Osteocyte (in vitro differentiated cells): ENCODE results near the gene ZNF385B. TPM values are rescaled to one million over a fixed set of nuclear protein-coding genes. Genes with fewer than 3 reads are reported as not detected.

Experiments
- DNase-seq: peaks from one replicate; pipeline ENCODE4 v3.0.0; 2021; ENCODE audit warnings: mixed read lengths; ENCODE audit not compliant: unreplicated experiment; ENCODE audit errors: extremely low spot score
- H3K27ac Mint-ChIP-seq: one replicate; pipeline ENCODE4 v1.8.0; 2021; ENCODE audit warnings: mild to moderate bottlenecking, mixed read lengths; ENCODE audit not compliant: unreplicated experiment
- H3K27me3 Mint-ChIP-seq: one replicate; pipeline ENCODE4 v1.8.0; 2021; ENCODE audit warnings: mixed read lengths; ENCODE audit not compliant: unreplicated experiment
- H3K36me3 Mint-ChIP-seq: one replicate; pipeline ENCODE4 v1.8.0; 2021; ENCODE audit warnings: mixed read lengths; ENCODE audit not compliant: unreplicated experiment
- H3K4me1 Mint-ChIP-seq: one replicate; pipeline ENCODE4 v1.8.0; 2021; ENCODE audit warnings: mixed read lengths; ENCODE audit not compliant: unreplicated experiment
- H3K4me3 Mint-ChIP-seq: one replicate; pipeline ENCODE4 v1.8.0; 2021; ENCODE audit warnings: mild to moderate bottlenecking, moderate library complexity, mixed read lengths; ENCODE audit not compliant: unreplicated experiment
- H3K9me3 Mint-ChIP-seq: one replicate; pipeline ENCODE4 v1.8.0; 2021; ENCODE audit warnings: mixed read lengths; ENCODE audit not compliant: unreplicated experiment
- total RNA-seq: library from RNA; stranded (reverse); gene quantifications from 2 replicates; pipeline ENCODE4 v1.2.1, GENCODE V29; 2021
- TF ChIP-seq, protein P1 (sequence below): fragments of 200-600 bp; sonication (generic); IDR thresholded peaks from 2 replicates; pipeline ENCODE4 v1.5.0; 2021; ENCODE audit warnings: antibody characterized with exemption, mild to moderate bottlenecking, moderate library complexity

The ZNF385B gene
- total RNA-seq, 1 donor from 2014 or later = 0.13 TPM

- Mint-ChIP-seq H3K27ac (no peak overlapping the region), H3K9me3 (peaks cover 5% of the 10 kb centered on the region), H3K4me1 (no peaks in the 10 kb centered on the region), H3K27me3 (peaks cover 46% of the 10 kb centered on the region), H3K36me3 (no peaks in the 10 kb centered on the region), H3K4me3 (no peak overlapping the region)
- TF ChIP-seq, protein P1, sequence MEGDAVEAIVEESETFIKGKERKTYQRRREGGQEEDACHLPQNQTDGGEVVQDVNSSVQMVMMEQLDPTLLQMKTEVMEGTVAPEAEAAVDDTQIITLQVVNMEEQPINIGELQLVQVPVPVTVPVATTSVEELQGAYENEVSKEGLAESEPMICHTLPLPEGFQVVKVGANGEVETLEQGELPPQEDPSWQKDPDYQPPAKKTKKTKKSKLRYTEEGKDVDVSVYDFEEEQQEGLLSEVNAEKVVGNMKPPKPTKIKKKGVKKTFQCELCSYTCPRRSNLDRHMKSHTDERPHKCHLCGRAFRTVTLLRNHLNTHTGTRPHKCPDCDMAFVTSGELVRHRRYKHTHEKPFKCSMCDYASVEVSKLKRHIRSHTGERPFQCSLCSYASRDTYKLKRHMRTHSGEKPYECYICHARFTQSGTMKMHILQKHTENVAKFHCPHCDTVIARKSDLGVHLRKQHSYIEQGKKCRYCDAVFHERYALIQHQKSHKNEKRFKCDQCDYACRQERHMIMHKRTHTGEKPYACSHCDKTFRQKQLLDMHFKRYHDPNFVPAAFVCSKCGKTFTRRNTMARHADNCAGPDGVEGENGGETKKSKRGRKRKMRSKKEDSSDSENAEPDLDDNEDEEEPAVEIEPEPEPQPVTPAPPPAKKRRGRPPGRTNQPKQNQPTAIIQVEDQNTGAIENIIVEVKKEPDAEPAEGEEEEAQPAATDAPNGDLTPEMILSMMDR = no peak
- DNase-seq = no peak
Observed at GRCh38 chr2:179805001-179805400, 56.4 kb downstream of the ZNF385B start.

- DNase-seq = no peak
- H3K36me3 Mint-ChIP-seq = no peaks in the 10 kb centered on the region
- H3K27ac Mint-ChIP-seq = no peak overlapping the region
- TF ChIP-seq, protein P1 = no peak
- H3K27me3 Mint-ChIP-seq = peaks cover 46% of the 10 kb centered on the region
- peaks cover 5% of the 10 kb centered on the region for H3K9me3 Mint-ChIP-seq
- no peaks in the 10 kb centered on the region for H3K4me1 Mint-ChIP-seq
- no peak overlapping the region for H3K4me3 Mint-ChIP-seq
Observed at GRCh38 chr2:179804206-179804605, 57.2 kb downstream of the ZNF385B start.

GRCh38 chr2:179802051-179802882 is 59.1 kb downstream of the ZNF385B start:
- peaks cover 5% of the 10 kb centered on the region for H3K9me3 Mint-ChIP-seq
- peaks cover 57% of the 10 kb centered on the region for H3K27me3 Mint-ChIP-seq
- H3K4me3 Mint-ChIP-seq = no peak overlapping the region
- H3K36me3 Mint-ChIP-seq = no peaks in the 10 kb centered on the region
- no peak overlapping the region for H3K27ac Mint-ChIP-seq
- no peak for DNase-seq
- TF ChIP-seq, protein P1 = no peak
- H3K4me1 Mint-ChIP-seq = no peaks in the 10 kb centered on the region

DNA sequence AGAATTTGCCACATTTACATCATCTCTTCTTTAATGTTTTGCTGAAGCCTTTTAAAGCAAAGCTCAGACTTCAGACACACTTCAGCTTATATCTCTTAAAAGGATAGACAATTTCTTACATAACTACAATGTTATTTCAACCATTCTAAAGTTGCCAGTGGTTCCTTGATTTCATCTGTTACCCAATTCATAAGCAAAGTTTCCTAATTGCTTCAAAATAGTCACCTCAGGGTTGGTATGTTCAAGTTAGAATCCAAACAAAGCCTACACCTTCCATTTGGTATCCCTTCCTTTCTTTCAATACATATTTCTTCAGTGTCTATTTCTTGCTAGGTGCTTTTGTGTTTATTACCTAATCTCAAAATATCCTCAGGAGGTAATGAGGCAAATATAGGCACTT is 60.6 kb downstream of the ZNF385B start:
- H3K4me1 Mint-ChIP-seq = no peaks in the 10 kb centered on the region
- H3K4me3 Mint-ChIP-seq = no peak overlapping the region
- peaks cover 60% of the 10 kb centered on the region for H3K27me3 Mint-ChIP-seq
- no peaks in the 10 kb centered on the region for H3K36me3 Mint-ChIP-seq
- TF ChIP-seq, protein P1 = no peak
- H3K27ac Mint-ChIP-seq = no peak overlapping the region
- H3K9me3 Mint-ChIP-seq = no peaks in the 10 kb centered on the region
- no peak for DNase-seq

GRCh38 chr2:179796213-179797007 is 65.0 kb downstream of the ZNF385B start:
- peaks cover 41% of the 10 kb centered on the region for H3K27me3 Mint-ChIP-seq
- H3K27ac Mint-ChIP-seq = no peak overlapping the region
- H3K4me1 Mint-ChIP-seq = no peaks in the 10 kb centered on the region
- TF ChIP-seq, protein P1 = no peak
- H3K36me3 Mint-ChIP-seq = no peaks in the 10 kb centered on the region
- no peak for DNase-seq
- no peaks in the 10 kb centered on the region for H3K9me3 Mint-ChIP-seq
- no peak overlapping the region for H3K4me3 Mint-ChIP-seq
